Spleen (tissue), 11 donors: Measurements from ENCODE around the gene CYTH4. TPM values are rescaled to one million over a fixed set of nuclear protein-coding genes. Genes with fewer than 3 reads are reported as not detected.

Experiments
- DNase-seq: peaks from one replicate; pipeline ENCODE4 v3.0.0-alpha.2; 2020
- H3K27ac ChIP-seq, 8 donors: fragments of 200-600 bp; sonication (generic) in 7 of 8; 1 replicate in 4 of 8; 2 replicates in 4 of 8; pipeline versions ENCODE4 v1.5.0 to v1.8.0; 2016 to 2021; ENCODE audit warnings: inconsistent platforms in 4 of 8, mild to moderate bottlenecking in 4 of 8, moderate library complexity in 1 of 8
- H3K27me3 ChIP-seq, 7 donors: fragments of 200-600 bp; sonication (generic) in 6 of 7; replicated peaks in 1 of 7; 1 replicate in 4 of 7; 2 replicates in 3 of 7; pipeline versions ENCODE4 v1.5.0 to v1.8.0; 2016 to 2021; ENCODE audit warnings: inconsistent platforms in 3 of 7, mild to moderate bottlenecking in 1 of 7
- H3K36me3 ChIP-seq, 6 donors: fragments of 200-600 bp; sonication (generic) in 5 of 6; 1 replicate in 4 of 6; 2 replicates in 2 of 6; pipeline versions ENCODE4 v1.5.0 to v1.8.0; 2016 to 2021; ENCODE audit warnings: inconsistent platforms in 2 of 6
- H3K4me1 ChIP-seq, 6 donors: fragments of 200-600 bp; sonication (generic) in 5 of 6; 1 replicate in 3 of 6; 2 replicates in 3 of 6; pipeline versions ENCODE4 v1.5.0 to v1.8.0; 2016 to 2021; ENCODE audit warnings: inconsistent platforms in 3 of 6
- H3K4me3 ChIP-seq, 8 donors: fragments of 200-600 bp; sonication (generic) in 7 of 8; 1 replicate in 4 of 8; 2 replicates in 4 of 8; pipeline versions ENCODE4 v1.5.0 to v1.8.0; 2016 to 2021; ENCODE audit warnings: inconsistent platforms in 4 of 8, mild to moderate bottlenecking in 4 of 8, moderate library complexity in 2 of 8
- H3K9me3 ChIP-seq, 8 donors: fragments of 200-600 bp; sonication (generic) in 7 of 8; 1 replicate in 4 of 8; 2 replicates in 4 of 8; pipeline versions ENCODE4 v1.5.0 to v1.8.0; 2016 to 2021; ENCODE audit warnings: inconsistent platforms in 4 of 8
- POLR2A ChIP-seq, 3 donors: fragments of 450-650 bp; IDR thresholded peaks; one replicate each; pipeline ENCODE4 v1.5.1; 2017; ENCODE audit warnings: antibody characterized with exemption in 3 of 3, mild to moderate bottlenecking in 1 of 3
- POLR2AphosphoS5 ChIP-seq, 3 donors: sonication (generic); formaldehyde crosslinking; IDR thresholded peaks; one replicate each; pipeline ENCODE4 v1.5.1; 2017; ENCODE audit warnings: antibody characterized with exemption in 3 of 3
- WGBS, 5 donors: extraction: QIAGEN DNeasy Blood & Tissue Kit in 3 of 5; methylation state at CpG; one replicate each; pipeline versions ENCODE4 v1.1.5 to v1.1.7; 2013 to 2018; 5-methylcytosine and 5-hydroxymethylcytosine counted together
- intact Hi-C: fragments of 100-400 bp; cut with DNase I; formaldehyde crosslinking; loops from one replicate; pipeline ENCODE4 v1.15.0; 2023; ENCODE audit warnings: low total_unique reads
- polyA plus RNA-seq, 3 donors: library from polyadenylated mRNA; stranded (reverse); fragments of 200-250 nt; gene quantifications; one replicate each; pipeline ENCODE4 v1.2.1, GENCODE V29; 2013
- total RNA-seq, 7 donors: library from RNA; depleted of rRNA in 3 of 7; stranded (reverse); fragments of >200 nt in 3 of 7; fragmentation: NEBNext Ultra II Directional in 4 of 7; extraction: Animal tissue kit (Norgen Biotek cat#: 25700) in 4 of 7; gene quantifications; one replicate each; pipeline versions ENCODE4 v1.1.0 to v1.2.1, GENCODE V29; 2016 to 2021
- TF ChIP-seq, protein P1 (sequence below), 11 experiments: fragments of 200-600 bp in 7 of 11; fragments of 450-650 bp in 4 of 11; sonication (generic) in 4 of 11; IDR thresholded peaks in 8 of 11; conservative IDR thresholded peaks in 3 of 11; 1 replicate in 7 of 11; 2 replicates in 4 of 11; pipeline versions ENCODE4 v1.4.0 to v1.8.0; 2016 to 2021; ENCODE audit warnings: antibody characterized with exemption in 11 of 11, inconsistent platforms in 4 of 11, mild to moderate bottlenecking in 1 of 11
- donor health status: healthy with polysubstance abuse.
- donor health status: DM: no; HTN: no; CAD: no; lungs with moderate emphysema.
- donor health status: DM: no; HTN: no; CAD: no.
- donor health status: Bipolar disorder and iron deficiency.
- donor health status: healthy.
- donor health status: DM: no; HTN: no; CAD: no.
- donor health status: DM: yes; HTN: yes; CAD: no.

Gene CYTH4
- total and polyA plus RNA-seq, 10 donors, result 35.3 to 238 (median 104) TPM

DNA sequence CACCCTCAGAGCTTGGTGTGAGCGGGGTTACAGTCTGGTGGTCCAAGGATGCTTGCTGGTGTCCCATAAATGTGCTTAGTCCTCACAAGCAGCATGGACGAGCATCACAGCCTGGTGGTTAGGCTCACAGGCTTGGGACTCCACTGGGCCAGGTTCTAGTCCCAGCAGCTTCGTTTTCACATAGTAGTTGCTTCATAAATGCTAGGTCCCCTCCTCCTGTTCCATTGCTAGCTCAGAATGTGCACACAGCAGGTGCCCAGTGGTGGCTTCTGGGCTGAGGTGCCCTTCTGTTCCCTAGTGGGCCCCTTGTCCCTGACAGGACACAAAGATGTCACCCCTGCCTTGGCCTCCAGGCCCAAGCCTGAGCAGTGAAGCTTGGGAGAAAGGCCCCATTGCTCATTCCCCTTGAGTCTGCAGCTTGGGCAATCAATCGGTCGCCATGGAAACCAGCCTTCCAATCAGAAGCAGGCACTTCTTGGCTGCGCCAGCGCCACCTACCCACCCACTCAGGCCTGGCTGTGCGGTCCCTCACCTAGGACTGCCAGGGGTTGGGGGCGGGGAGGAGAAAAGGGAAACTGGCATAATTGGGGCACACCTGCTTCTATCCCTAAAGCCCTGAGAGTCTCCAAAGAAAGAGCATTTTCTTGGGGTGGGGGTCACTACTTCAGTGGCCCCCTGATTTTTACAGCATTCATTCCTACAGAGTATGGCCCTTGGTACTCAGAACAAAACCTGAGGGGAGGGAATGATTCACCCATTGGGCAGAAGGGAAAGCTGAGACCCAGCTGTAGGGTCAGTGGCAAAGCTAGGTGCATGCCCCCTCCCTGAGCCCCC, 48.1 kb downstream of the CYTH4 start:
- no peaks in the 10 kb centered on the region for H3K9me3 ChIP-seq
- intact Hi-C loops, result loop anchor here (10.0 kb wide), 1 partner anchor 94 kb away; the partner anchor contains the start of gene ELFN2
- H3K4me3 ChIP-seq, result no peak overlapping the region
- TF ChIP-seq, protein P1, sequence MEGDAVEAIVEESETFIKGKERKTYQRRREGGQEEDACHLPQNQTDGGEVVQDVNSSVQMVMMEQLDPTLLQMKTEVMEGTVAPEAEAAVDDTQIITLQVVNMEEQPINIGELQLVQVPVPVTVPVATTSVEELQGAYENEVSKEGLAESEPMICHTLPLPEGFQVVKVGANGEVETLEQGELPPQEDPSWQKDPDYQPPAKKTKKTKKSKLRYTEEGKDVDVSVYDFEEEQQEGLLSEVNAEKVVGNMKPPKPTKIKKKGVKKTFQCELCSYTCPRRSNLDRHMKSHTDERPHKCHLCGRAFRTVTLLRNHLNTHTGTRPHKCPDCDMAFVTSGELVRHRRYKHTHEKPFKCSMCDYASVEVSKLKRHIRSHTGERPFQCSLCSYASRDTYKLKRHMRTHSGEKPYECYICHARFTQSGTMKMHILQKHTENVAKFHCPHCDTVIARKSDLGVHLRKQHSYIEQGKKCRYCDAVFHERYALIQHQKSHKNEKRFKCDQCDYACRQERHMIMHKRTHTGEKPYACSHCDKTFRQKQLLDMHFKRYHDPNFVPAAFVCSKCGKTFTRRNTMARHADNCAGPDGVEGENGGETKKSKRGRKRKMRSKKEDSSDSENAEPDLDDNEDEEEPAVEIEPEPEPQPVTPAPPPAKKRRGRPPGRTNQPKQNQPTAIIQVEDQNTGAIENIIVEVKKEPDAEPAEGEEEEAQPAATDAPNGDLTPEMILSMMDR (IDR thresholded peaks at IDR 0.05 in 8 of 11, conservative IDR thresholded peaks at IDR 0.05 in 3 of 11), result no peak
- no peak for TF ChIP-seq POLR2AphosphoS5 (IDR thresholded peaks at IDR 0.05)
- no peak for TF ChIP-seq POLR2A (IDR thresholded peaks at IDR 0.05)
- WGBS, 5 donors, result 58 to 74% (median 65%) methylated on average over 3 to 9 of the region's 9 CpGs
- peaks cover 0 to 17% (median 7%) of the 10 kb centered on the region in 6 donors for H3K4me1 ChIP-seq
- H3K36me3 ChIP-seq, result no peaks in the 10 kb centered on the region
- H3K27me3 ChIP-seq, result peaks cover 7 to 97% (median 71%) of the 10 kb centered on the region in 7 donors
- DNase-seq, result no peak
- H3K27ac ChIP-seq, result no peak overlapping the region

- TF ChIP-seq POLR2A (IDR thresholded peaks at IDR 0.05) (no peak), POLR2AphosphoS5 (IDR thresholded peaks at IDR 0.05) (no peak)
- TF ChIP-seq, protein P1 (IDR thresholded peaks at IDR 0.05 in 8 of 11, conservative IDR thresholded peaks at IDR 0.05 in 3 of 11), result no peak
- peaks cover 7 to 97% (median 71%) of the 10 kb centered on the region in 7 donors for H3K27me3 ChIP-seq
These were observed 48.7 kb downstream of the CYTH4 start for GRCh38 chr22:37331034-37331428.

GRCh38 chr22:37331856-37332536, 49.7 kb downstream of the CYTH4 start:
- WGBS, 5 donors, result 59 to 66% (median 64%) methylated on average over 8 to 9 of the region's 9 CpGs
- H3K27me3 ChIP-seq, result peaks cover 7 to 97% (median 64%) of the 10 kb centered on the region in 7 donors
- DNase-seq, result no peak
- TF ChIP-seq POLR2A (IDR thresholded peaks at IDR 0.05), result no peak
- no peak for TF ChIP-seq POLR2AphosphoS5 (IDR thresholded peaks at IDR 0.05)
- TF ChIP-seq, protein P1 (IDR thresholded peaks at IDR 0.05 in 8 of 11, conservative IDR thresholded peaks at IDR 0.05 in 3 of 11), result no peak
- no peak overlapping the region for H3K4me3 ChIP-seq
- no peaks in the 10 kb centered on the region for H3K36me3 ChIP-seq
- intact Hi-C loops, result loop anchor here (10.0 kb wide), 1 partner anchor 93 kb away; the partner anchor contains the start of gene ELFN2
- peaks cover 0 to 18% (median 7%) of the 10 kb centered on the region in 6 donors for H3K4me1 ChIP-seq
- no peaks in the 10 kb centered on the region for H3K9me3 ChIP-seq
- H3K27ac ChIP-seq, result no peak overlapping the region

More at GRCh38 chr22:37331034-37331428, 48.7 kb downstream of the CYTH4 start:
- no peak overlapping the region for H3K27ac ChIP-seq
- H3K36me3 ChIP-seq, result no peaks in the 10 kb centered on the region
- WGBS, 5 donors, result 41 to 67% (median 63%) methylated on average over 7 of the region's 7 CpGs
- no peaks in the 10 kb centered on the region for H3K9me3 ChIP-seq
- no peak overlapping the region for H3K4me3 ChIP-seq
- H3K4me1 ChIP-seq, result peaks cover 0 to 18% (median 7%) of the 10 kb centered on the region in 6 donors
- intact Hi-C loops, result loop anchor here (10.0 kb wide), 1 partner anchor 94 kb away; the partner anchor contains the start of gene ELFN2
- DNase-seq, result no peak
